Bronchial epithelial cell (primary cell): ENCODE measurements around the gene PSTPIP1. TPM values are rescaled to one million over a fixed set of nuclear protein-coding genes. Genes with fewer than 3 reads are reported as not detected.

Source experiments
- DNase-seq: peaks from one replicate; pipeline ENCODE4 v3.0.0-alpha.2; 2010; ENCODE audit warnings: low read depth
- FAIRE-seq: peaks from 2 replicates; lab custom pipeline; 2011; peaks lifted over from hg19 to GRCh38; lab: Jason Lieb, UNC
- H3K27me3 ChIP-seq: 2 replicates; pipeline ENCODE4 v1.5.1; 2011; ENCODE audit warnings: low read length; ENCODE audit not compliant: control insufficient read depth, insufficient read depth
- H3K36me3 ChIP-seq: 2 replicates; pipeline ENCODE4 v1.5.1; 2011; ENCODE audit warnings: low read length; ENCODE audit not compliant: control insufficient read depth, insufficient read depth
- H3K4me3 ChIP-seq: 2 replicates; pipeline ENCODE4 v1.5.1; 2011; ENCODE audit warnings: mild to moderate bottlenecking, low read depth, low read length, control low read depth
- CTCF ChIP-seq: IDR thresholded peaks from 2 replicates; pipeline ENCODE4 v1.5.1; 2011; ENCODE audit warnings: mild to moderate bottlenecking, moderate library complexity, low read length, control low read depth, inconsistent platforms; ENCODE audit not compliant: insufficient read depth, severe bottlenecking
- total RNA-seq: library from RNA; depleted of rRNA; stranded (reverse); fragments of >200 nt; gene quantifications from 2 replicates; pipeline ENCODE4 v1.2.1, GENCODE V29; 2014

Gene PSTPIP1
- total RNA-seq, 1 donor from 2014 or later, result not detected

GRCh38 chr15:76979996-76980520 lies 14.9 kb upstream of the PSTPIP1 start:
- DNase-seq, result no peak
- Histone ChIP-seq H3K27me3 (no peaks in the 10 kb centered on the region), H3K36me3 (no peaks in the 10 kb centered on the region), H3K4me3 (no peak overlapping the region)
- no peak for TF ChIP-seq CTCF
- no peak for FAIRE-seq

DNA sequence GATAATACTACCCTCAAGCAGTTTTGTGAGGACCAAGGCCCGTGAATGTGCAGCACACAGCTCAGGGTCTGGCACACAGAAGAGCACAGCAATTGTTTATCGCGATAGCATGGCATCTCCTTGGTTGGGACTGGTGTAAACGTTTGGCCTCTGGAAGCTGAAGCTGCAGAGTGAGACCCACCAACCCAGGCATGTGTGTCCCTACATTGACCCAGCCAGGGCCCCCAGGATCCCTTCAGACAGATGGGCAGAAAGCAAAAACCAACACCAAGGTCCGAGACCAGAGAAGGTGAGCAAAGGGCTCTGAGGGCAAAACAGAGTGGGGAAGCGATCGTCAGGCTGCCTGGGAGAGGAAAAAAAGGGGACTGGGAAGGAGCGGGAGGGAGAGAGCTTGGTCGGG lies 12.6 kb upstream of the PSTPIP1 start:
- TF ChIP-seq CTCF, result no peak
- FAIRE-seq (no peak), DNase-seq (no peak)
- H3K27me3 ChIP-seq, result no peaks in the 10 kb centered on the region
- no peaks in the 10 kb centered on the region for H3K36me3 ChIP-seq
- H3K4me3 ChIP-seq, result no peak overlapping the region

DNA sequence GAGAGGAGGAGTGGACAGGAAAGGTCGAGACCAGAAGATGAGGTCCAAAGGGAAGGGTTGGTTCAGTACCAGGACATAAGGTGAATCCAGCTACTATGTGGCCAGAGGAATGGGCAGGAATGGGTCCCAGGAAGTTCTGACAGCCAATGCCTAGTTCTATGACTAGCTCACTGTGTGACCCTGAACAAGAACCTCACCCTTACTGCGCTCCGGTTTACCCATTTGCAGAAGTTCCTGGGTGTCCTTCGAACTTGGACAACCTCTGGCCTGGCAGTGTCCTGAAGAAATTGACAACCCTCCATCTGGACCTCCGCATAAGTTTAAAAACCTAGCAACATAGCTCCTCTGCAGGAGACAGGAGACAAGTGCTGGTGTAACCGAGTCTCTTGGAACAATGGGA lies 12.2 kb upstream of the PSTPIP1 start:
- Histone ChIP-seq H3K4me3 (no peak overlapping the region), H3K36me3 (no peaks in the 10 kb centered on the region), H3K27me3 (no peaks in the 10 kb centered on the region)
- FAIRE-seq (no peak), DNase-seq (no peak)
- TF ChIP-seq CTCF, result no peak

DNA sequence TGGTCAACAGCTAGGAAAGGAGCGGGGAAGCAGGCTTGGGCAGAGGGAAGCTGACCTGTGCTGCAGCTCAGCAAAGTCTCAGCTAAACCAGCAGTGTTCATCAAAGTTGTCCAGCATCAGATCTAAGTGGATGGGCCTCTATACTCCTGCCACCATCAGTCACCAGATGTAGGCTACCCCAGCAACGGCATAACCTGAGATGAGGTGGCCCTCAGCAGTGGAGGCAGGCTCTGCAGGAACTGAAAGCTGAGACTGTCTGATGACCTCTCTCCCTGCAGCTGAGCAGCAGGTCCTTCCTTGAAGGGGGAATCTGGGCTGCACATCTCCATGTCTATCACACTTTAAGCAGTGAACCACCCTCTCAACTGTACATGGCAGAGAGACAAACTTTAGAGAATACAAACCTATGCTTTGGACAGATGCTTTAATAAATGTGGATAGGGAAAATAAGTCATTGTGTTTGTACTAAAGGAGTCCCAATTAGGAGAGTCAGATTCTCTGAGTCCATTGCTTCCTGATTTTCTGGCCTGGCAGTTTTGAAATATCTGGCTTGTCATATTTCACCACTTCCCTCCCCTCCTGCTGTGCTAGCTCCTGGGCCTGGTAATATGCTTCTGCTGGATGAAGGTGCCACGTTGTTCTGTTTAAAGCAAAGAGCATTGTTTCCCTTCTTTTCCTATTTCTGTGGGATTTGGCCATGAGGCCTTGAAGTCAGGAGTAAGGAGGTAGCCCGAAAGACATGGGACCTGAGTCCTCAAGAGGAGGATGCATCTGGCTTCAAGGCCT lies 11.1 kb upstream of the PSTPIP1 start:
- DNase-seq, result no peak
- FAIRE-seq, result no peak
- TF ChIP-seq CTCF, result no peak
- Histone ChIP-seq H3K36me3 (no peaks in the 10 kb centered on the region), H3K27me3 (no peaks in the 10 kb centered on the region), H3K4me3 (no peak overlapping the region)

GRCh38 chr15:76986743-76987142 lies 8.2 kb upstream of the PSTPIP1 start:
- DNase-seq, result no peak
- no peak for TF ChIP-seq CTCF
- H3K4me3 ChIP-seq, result no peak overlapping the region
- no peaks in the 10 kb centered on the region for H3K27me3 ChIP-seq
- no peak for FAIRE-seq
- no peaks in the 10 kb centered on the region for H3K36me3 ChIP-seq

DNA sequence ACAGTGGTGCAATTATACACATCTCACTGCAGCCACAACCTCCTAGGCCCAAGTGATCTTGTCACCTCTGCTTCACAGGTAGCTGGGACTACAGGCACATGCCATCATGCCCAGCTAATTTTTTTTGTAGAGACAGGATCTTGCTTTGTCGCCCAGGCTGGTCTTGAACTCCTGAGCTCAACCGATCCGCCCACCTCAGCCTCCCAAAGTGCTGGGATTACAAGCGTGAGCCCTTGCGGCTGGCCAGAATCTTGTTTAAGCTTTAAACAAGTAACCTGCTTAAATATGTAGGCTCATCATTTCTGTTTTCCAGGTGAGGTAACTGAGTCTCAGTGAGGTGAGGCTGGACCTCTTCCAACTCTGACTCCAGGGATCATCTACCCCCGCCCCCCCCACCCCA lies 7.7 kb upstream of the PSTPIP1 start:
- FAIRE-seq (no peak), DNase-seq (no peak)
- H3K4me3 ChIP-seq, result no peak overlapping the region
- no peaks in the 10 kb centered on the region for H3K36me3 ChIP-seq
- no peaks in the 10 kb centered on the region for H3K27me3 ChIP-seq
- no peak for TF ChIP-seq CTCF
